Measurements from ENCODE around the gene CMTR1. TPM values are rescaled to one million over a fixed set of nuclear protein-coding genes. Genes with fewer than 3 reads are reported as not detected.

Gene CMTR1
- total RNA-seq, 3 donors from 2014 or later: 31.4 to 35.7 (median 32.4) TPM

GRCh38 chr6:37467718-37468117 is 34.7 kb downstream of the CMTR1 start:
- no peak for TF ChIP-seq POLR2AphosphoS5 (IDR thresholded peaks at IDR 0.05)
- TF ChIP-seq CTCF (IDR thresholded peaks at IDR 0.05): no peak
- no peak for TF ChIP-seq POLR2A (IDR thresholded peaks at IDR 0.05)
- Histone ChIP-seq H3K9me3 (peaks cover 4 to 9% of the 10 kb centered on the region in 2 donors), H3K4me3 (no peak overlapping the region), H3K4me1 (no peaks in the 10 kb centered on the region), H3K27ac (no peak overlapping the region), H3K27me3 (no peaks in the 10 kb centered on the region), H3K36me3 (no peaks in the 10 kb centered on the region)
- intact Hi-C loops (cut with DNase I; ENCODE audit: low total_unique reads): no loop called here
- no peak for DNase-seq (ENCODE audit: low spot score in 2 of 2)

GRCh38 chr6:37473364-37474095 is 40.5 kb downstream of the CMTR1 start:
- peak; percentile 91 to 94 for DNase-seq (ENCODE audit: low spot score in 2 of 2)
- TF ChIP-seq CTCF (IDR thresholded peaks at IDR 0.05) (no peak), POLR2A (IDR thresholded peaks at IDR 0.05) (no peak), POLR2AphosphoS5 (IDR thresholded peaks at IDR 0.05) (peak in 1 of 3 donors; percentile 58)
- H3K27ac ChIP-seq: no peak overlapping the region
- H3K27me3 ChIP-seq: no peaks in the 10 kb centered on the region
- H3K4me1 ChIP-seq: peaks cover 0 to 5% of the 10 kb centered on the region in 2 donors
- no peak overlapping the region for H3K4me3 ChIP-seq
- H3K9me3 ChIP-seq: no peaks in the 10 kb centered on the region
- intact Hi-C loops (cut with DNase I; ENCODE audit: low total_unique reads): no loop called here
- H3K36me3 ChIP-seq: no peaks in the 10 kb centered on the region

GRCh38 chr6:37474316-37474715 is 41.3 kb downstream of the CMTR1 start:
- Histone ChIP-seq H3K36me3 (no peaks in the 10 kb centered on the region), H3K4me1 (peaks cover 0 to 5% of the 10 kb centered on the region in 2 donors), H3K27me3 (no peaks in the 10 kb centered on the region), H3K9me3 (no peaks in the 10 kb centered on the region), H3K4me3 (no peak overlapping the region), H3K27ac (no peak overlapping the region)
- intact Hi-C loops (cut with DNase I; ENCODE audit: low total_unique reads): no loop called here
- TF ChIP-seq POLR2AphosphoS5 (IDR thresholded peaks at IDR 0.05) (no peak), POLR2A (IDR thresholded peaks at IDR 0.05) (no peak), CTCF (IDR thresholded peaks at IDR 0.05) (no peak)
- no peak for DNase-seq (ENCODE audit: low spot score in 2 of 2)

GRCh38 chr6:37477191-37477590 is 44.2 kb downstream of the CMTR1 start:
- intact Hi-C loops (cut with DNase I; ENCODE audit: low total_unique reads): no loop called here
- no peak overlapping the region for H3K4me3 ChIP-seq
- no peaks in the 10 kb centered on the region for H3K27me3 ChIP-seq
- TF ChIP-seq POLR2AphosphoS5 (IDR thresholded peaks at IDR 0.05): no peak
- TF ChIP-seq CTCF (IDR thresholded peaks at IDR 0.05): no peak
- TF ChIP-seq POLR2A (IDR thresholded peaks at IDR 0.05): no peak
- H3K36me3 ChIP-seq: no peaks in the 10 kb centered on the region
- DNase-seq (ENCODE audit: low spot score in 2 of 2): no peak
- no peak overlapping the region for H3K27ac ChIP-seq
- no peaks in the 10 kb centered on the region for H3K9me3 ChIP-seq
- peaks cover 0 to 5% of the 10 kb centered on the region in 2 donors for H3K4me1 ChIP-seq

GRCh38 chr6:37477656-37478435 is 44.8 kb downstream of the CMTR1 start:
- no peak overlapping the region for H3K4me3 ChIP-seq
- intact Hi-C loops (cut with DNase I; ENCODE audit: low total_unique reads): no loop called here
- no peak for DNase-seq (ENCODE audit: low spot score in 2 of 2)
- no peaks in the 10 kb centered on the region for H3K36me3 ChIP-seq
- no peak overlapping the region for H3K27ac ChIP-seq
- TF ChIP-seq CTCF (IDR thresholded peaks at IDR 0.05): no peak
- no peak for TF ChIP-seq POLR2A (IDR thresholded peaks at IDR 0.05)
- TF ChIP-seq POLR2AphosphoS5 (IDR thresholded peaks at IDR 0.05): no peak
- no peaks in the 10 kb centered on the region for H3K9me3 ChIP-seq
- H3K27me3 ChIP-seq: no peaks in the 10 kb centered on the region
- peaks cover 0 to 5% of the 10 kb centered on the region in 2 donors for H3K4me1 ChIP-seq

All from breast epithelium (tissue), 4 donors.